Panc1 (cell line): ENCODE data around the gene DUOX1.

Experiments used
- CTCF ChIP-seq: fragments of 450-650 bp; IDR thresholded peaks from 2 replicates; pipeline ENCODE4 v1.5.1; 2017; ENCODE audit warnings: mild to moderate bottlenecking
- POLR2AphosphoS5 ChIP-seq: IDR thresholded peaks from 2 replicates; pipeline ENCODE4 v1.6.1; 2012; ENCODE audit warnings: mild to moderate bottlenecking, low read depth, low read length, moderate library complexity
- REST ChIP-seq, 2 experiments: IDR thresholded peaks; 2 replicates each; pipeline ENCODE4 v1.6.1; 2011 to 2012; ENCODE audit warnings: low read depth in 2 of 2, control low read depth in 1 of 2, low read length in 1 of 2, mild to moderate bottlenecking in 1 of 2, moderate library complexity in 1 of 2; ENCODE audit not compliant: insufficient read depth in 1 of 2
- SIN3A ChIP-seq: IDR thresholded peaks from 2 replicates; pipeline ENCODE4 v1.6.1; 2012; ENCODE audit warnings: low read depth, mild to moderate bottlenecking, low read length, moderate library complexity, borderline replicate concordance; ENCODE audit not compliant: insufficient read depth
- TCF7L2 ChIP-seq: IDR thresholded peaks from 2 replicates; pipeline ENCODE4 v1.6.1; 2011; ENCODE audit warnings: mild to moderate bottlenecking, low read depth, low read length, inconsistent platforms

- TF ChIP-seq POLR2AphosphoS5 (no peak), CTCF (no peak), REST (IDR thresholded peaks at IDR 0.05; ENCODE audit: insufficient read depth in 1 of 2, low read depth in 2 of 2, low read length in 1 of 2) (no peak), SIN3A (no peak), TCF7L2 (no peak)
Measured at GRCh38 chr15:45169608-45170480, 40.0 kb downstream of the DUOX1 start.
